ENCODE data around the gene NDN. TPM values are rescaled to one million over a fixed set of nuclear protein-coding genes. Genes with fewer than 3 reads are reported as not detected.

The NDN gene
- total RNA-seq, 1 donor from 2014 or later: 44.5 TPM

GRCh38 chr15:23671481-23671880 lies 15.6 kb downstream of the NDN start:
- peaks cover 6% of the 10 kb centered on the region for H3K9me3 Mint-ChIP-seq (ENCODE audit: low read depth)
- TF ChIP-seq CTCF (IDR thresholded peaks at IDR 0.05): no peak

GRCh38 chr15:23670970-23671369 lies 16.1 kb downstream of the NDN start:
- Mint-ChIP-seq H3K4me1 (ENCODE audit: low read depth) (no peaks in the 10 kb centered on the region), H3K27me3 (ENCODE audit: low read depth) (no peaks in the 10 kb centered on the region), H3K36me3 (ENCODE audit: low read depth) (no peaks in the 10 kb centered on the region), H3K9me3 (ENCODE audit: low read depth) (peaks cover 6% of the 10 kb centered on the region), H3K4me3 (ENCODE audit: unreplicated experiment) (no peak overlapping the region), H3K27ac (ENCODE audit: unreplicated experiment) (no peak overlapping the region)
- no peak for TF ChIP-seq CTCF (IDR thresholded peaks at IDR 0.05)
- DNase-seq (ENCODE audit: low spot score): no peak

More at GRCh38 chr15:23671481-23671880, 15.6 kb downstream of the NDN start:
- H3K27me3 Mint-ChIP-seq (ENCODE audit: low read depth): no peaks in the 10 kb centered on the region
- no peaks in the 10 kb centered on the region for H3K36me3 Mint-ChIP-seq (ENCODE audit: low read depth)
- H3K4me3 Mint-ChIP-seq (ENCODE audit: unreplicated experiment): no peak overlapping the region
- no peaks in the 10 kb centered on the region for H3K4me1 Mint-ChIP-seq (ENCODE audit: low read depth)
- H3K27ac Mint-ChIP-seq (ENCODE audit: unreplicated experiment): no peak overlapping the region
- no peak for DNase-seq (ENCODE audit: low spot score)

GRCh38 chr15:23663232-23663631 lies 23.9 kb downstream of the NDN start:
- no peak overlapping the region for H3K27ac Mint-ChIP-seq (ENCODE audit: unreplicated experiment)
- peaks cover 1% of the 10 kb centered on the region for H3K27me3 Mint-ChIP-seq (ENCODE audit: low read depth)
- TF ChIP-seq CTCF (IDR thresholded peaks at IDR 0.05): no peak
- H3K4me3 Mint-ChIP-seq (ENCODE audit: unreplicated experiment): no peak overlapping the region
- no peaks in the 10 kb centered on the region for H3K4me1 Mint-ChIP-seq (ENCODE audit: low read depth)
- no peak for DNase-seq (ENCODE audit: low spot score)
- H3K36me3 Mint-ChIP-seq (ENCODE audit: low read depth): no peaks in the 10 kb centered on the region
- H3K9me3 Mint-ChIP-seq (ENCODE audit: low read depth): peaks cover 7% of the 10 kb centered on the region

GRCh38 chr15:23648920-23649515 lies 38.1 kb downstream of the NDN start:
- H3K27ac Mint-ChIP-seq (ENCODE audit: unreplicated experiment): no peak overlapping the region
- H3K36me3 Mint-ChIP-seq (ENCODE audit: low read depth): no peaks in the 10 kb centered on the region
- peaks cover 3% of the 10 kb centered on the region for H3K9me3 Mint-ChIP-seq (ENCODE audit: low read depth)
- H3K4me3 Mint-ChIP-seq (ENCODE audit: unreplicated experiment): no peak overlapping the region
- peaks cover 12% of the 10 kb centered on the region for H3K27me3 Mint-ChIP-seq (ENCODE audit: low read depth)
- H3K4me1 Mint-ChIP-seq (ENCODE audit: low read depth): peaks cover 7% of the 10 kb centered on the region
- TF ChIP-seq CTCF (IDR thresholded peaks at IDR 0.05): peak; percentile 77
- no peak for DNase-seq (ENCODE audit: low spot score)

- Mint-ChIP-seq H3K27ac (ENCODE audit: unreplicated experiment) (peak within 1 kb of the TSS; percentile 12), H3K27me3 (ENCODE audit: low read depth) (peaks cover 12% of the 10 kb centered on the region), H3K4me3 (ENCODE audit: unreplicated experiment) (peak within 1 kb of the TSS; percentile 69), H3K36me3 (ENCODE audit: low read depth) (no peaks in the 10 kb centered on the region), H3K9me3 (ENCODE audit: low read depth) (peaks cover 6% of the 10 kb centered on the region), H3K4me1 (ENCODE audit: low read depth) (peaks cover 14% of the 10 kb centered on the region)
- no peak for DNase-seq (ENCODE audit: low spot score)
- TF ChIP-seq CTCF (IDR thresholded peaks at IDR 0.05): no peak
Measured at GRCh38 chr15:23647421-23648370, 39.4 kb downstream of the NDN start, which contains the start of gene MAGEL2. MAGEL2 (minus strand) TSS chr15:23647867; CDS start chr15:23647742, 125 bp downstream.

All from chondrocyte (in vitro differentiated cells).